Stimulated activated CD8-positive, alpha-beta memory T cell treated with anti-CD3 and anti-CD28 coated beads, Interleukin-7, amount 100 ng/mL, for 48 hours (primary cell): Measurements from ENCODE around the gene NALF2.

Experiments used
- DNase-seq, 2 donors: peaks; one replicate each; pipeline ENCODE4 v3.0.0-alpha.2; 2020; ENCODE audit warnings: low read depth in 1 of 2; ENCODE audit errors: extremely low read depth in 1 of 2

Gene NALF2

GRCh38 chrX:69503782-69504625 lies at the start of gene NALF2:
Gene NALF2 (plus strand): TSS chrX:69504326. CDS start chrX:69505283, 957 bp downstream.
- DNase-seq = no peak

GRCh38 chrX:69457756-69458155 lies 46.4 kb upstream of the NALF2 start:
- no peak for DNase-seq

GRCh38 chrX:69466546-69466945 lies 37.6 kb upstream of the NALF2 start:
- no peak for DNase-seq

- no peak for DNase-seq
Measured at GRCh38 chrX:69469975-69470374, 34.2 kb upstream of the NALF2 start.

- no peak for DNase-seq
Measured at GRCh38 chrX:69489625-69490024, 14.5 kb upstream of the NALF2 start.

- DNase-seq = no peak
Measured at GRCh38 chrX:69493193-69493592, 10.9 kb upstream of the NALF2 start.

- no peak for DNase-seq
Measured at GRCh38 chrX:69493766-69494165, 10.4 kb upstream of the NALF2 start.

GRCh38 chrX:69496183-69496582 lies 7.9 kb upstream of the NALF2 start:
- no peak for DNase-seq

- DNase-seq = no peak
Measured at GRCh38 chrX:69501429-69501828, 2.7 kb upstream of the NALF2 start.

GRCh38 chrX:69503228-69503781 lies 821 bp upstream of the NALF2 start:
- DNase-seq = no peak

GRCh38 chrX:69504626-69505612 lies 793 bp downstream of the NALF2 start:
- DNase-seq = no peak

- no peak for DNase-seq
Measured at GRCh38 chrX:69505772-69506616, 1.9 kb downstream of the NALF2 start.

GRCh38 chrX:69506617-69507499 lies 2.7 kb downstream of the NALF2 start:
- DNase-seq = no peak

GRCh38 chrX:69507500-69507789 lies 3.3 kb downstream of the NALF2 start:
- DNase-seq = no peak

- no peak for DNase-seq
Measured at GRCh38 chrX:69508610-69509009, 4.5 kb downstream of the NALF2 start.

- no peak for DNase-seq
Measured at GRCh38 chrX:69510137-69510715, 6.1 kb downstream of the NALF2 start.

GRCh38 chrX:69510914-69511513 lies 6.9 kb downstream of the NALF2 start:
- no peak for DNase-seq

GRCh38 chrX:69522052-69522451 lies 17.9 kb downstream of the NALF2 start:
- DNase-seq = no peak

- no peak for DNase-seq
Measured at GRCh38 chrX:69523314-69523713, 19.2 kb downstream of the NALF2 start.
